Hypothalamus (tissue), 51 donors: ENCODE measurements around the gene LIX1.
A peak's percentile ranks its signal among the peaks of the same experiment; 100 is the strongest.

Experiments used
- DNase-seq, 51 donors: peaks; one replicate each; lab custom pipeline; 2025; lab: John Stamatoyannopoulos, UW

LIX1 gene

DNA sequence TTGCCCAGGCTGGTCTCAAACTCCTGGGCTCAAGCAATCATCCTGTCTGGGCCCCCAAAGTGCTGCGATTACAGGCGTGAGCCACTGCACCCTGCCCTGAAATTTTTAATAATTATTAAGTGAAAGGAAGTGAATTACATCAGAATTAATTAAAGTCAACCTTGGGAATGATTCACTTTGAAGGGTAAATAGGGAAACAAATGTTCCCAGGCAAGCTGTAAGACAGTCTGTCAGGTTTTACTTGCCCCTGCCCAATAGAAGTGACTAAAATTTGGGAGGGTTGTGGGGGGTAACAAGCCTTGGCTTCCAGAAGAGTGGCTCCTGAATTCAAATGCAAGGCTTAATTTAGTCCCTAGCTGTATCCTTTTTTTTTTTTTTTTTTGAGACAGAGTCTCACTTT lies 1.3 kb upstream of the LIX1 start:
- no peak for DNase-seq

DNA sequence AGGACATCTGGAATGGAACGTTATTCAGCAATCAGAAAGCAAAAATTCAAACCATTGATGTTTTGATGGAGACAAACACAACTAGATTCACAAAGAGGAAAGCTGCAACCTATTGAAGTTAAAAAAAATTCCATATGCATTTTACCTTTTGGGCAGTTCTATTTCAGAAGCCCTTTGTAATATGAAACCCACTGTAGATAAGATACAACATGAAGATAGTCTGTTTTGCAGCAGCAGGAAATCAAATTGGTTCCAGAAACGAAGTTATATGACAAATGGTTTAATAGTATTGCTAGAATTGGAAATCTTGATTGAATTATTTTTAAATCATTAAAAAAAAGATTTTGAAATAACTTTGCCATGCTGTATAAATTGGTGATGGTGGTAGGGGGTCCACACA lies 872 bp downstream of the LIX1 start:
- no peak for DNase-seq

DNA sequence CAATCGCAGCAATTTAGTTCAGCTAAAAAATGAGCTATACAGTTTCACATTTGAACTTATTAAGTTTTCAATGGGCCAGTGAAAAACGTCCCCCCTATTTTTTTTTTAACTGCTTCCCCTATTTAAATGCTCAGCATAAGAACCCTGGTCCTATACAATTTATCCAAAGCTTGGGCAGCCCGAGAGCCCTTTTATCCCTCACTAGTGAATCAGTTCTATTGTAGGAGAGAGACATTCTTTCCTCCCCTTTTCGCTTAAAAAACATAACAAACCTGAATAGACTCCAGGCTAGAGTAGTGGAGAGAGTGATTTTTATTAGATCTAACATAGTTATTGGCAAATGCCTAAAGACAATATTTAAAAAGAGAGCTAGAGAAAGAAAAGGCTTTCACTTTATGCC lies 1.4 kb downstream of the LIX1 start:
- no peak for DNase-seq

DNA sequence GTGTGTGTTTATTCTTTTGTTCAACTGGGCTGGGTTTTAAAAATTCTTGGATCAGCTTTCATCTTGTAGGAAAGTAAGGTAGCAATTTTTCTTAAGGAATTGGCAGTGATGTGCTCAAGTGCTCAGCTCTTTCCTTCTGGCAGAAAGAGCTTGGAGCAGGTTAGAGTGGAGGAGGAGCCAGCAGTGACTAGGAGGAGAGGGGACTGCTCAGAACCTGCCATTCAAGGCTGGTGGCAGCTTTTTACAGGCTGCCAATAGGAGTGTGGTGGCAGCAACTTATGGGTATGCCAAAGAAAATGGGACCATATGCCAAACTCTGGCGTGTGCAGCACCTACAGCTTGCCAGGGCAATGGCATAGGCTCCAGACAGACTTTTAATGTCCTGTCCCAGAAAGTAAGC lies 2.2 kb downstream of the LIX1 start:
- DNase-seq: peak in 15 of 51 donors; percentile 3 to 56 (median 24)

DNA sequence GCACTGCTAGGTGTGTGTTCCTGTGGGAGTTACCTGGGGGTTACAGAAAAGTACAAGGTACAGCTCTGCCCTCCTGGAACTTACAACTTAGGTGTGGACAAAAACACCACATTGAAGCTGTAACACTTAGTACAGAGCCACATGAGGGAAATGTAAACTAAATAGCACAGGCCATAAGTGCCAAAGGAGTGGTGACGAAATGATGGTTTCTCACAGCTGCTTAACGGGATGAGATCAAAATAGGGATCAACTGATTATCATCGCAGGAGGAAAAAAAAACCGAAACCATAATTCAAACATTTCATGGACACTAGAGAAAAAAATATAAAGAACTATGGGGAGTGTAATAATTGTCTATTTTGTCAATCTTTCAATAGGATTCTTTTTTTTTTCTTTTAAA lies 5.9 kb downstream of the LIX1 start:
- DNase-seq: no peak

DNA sequence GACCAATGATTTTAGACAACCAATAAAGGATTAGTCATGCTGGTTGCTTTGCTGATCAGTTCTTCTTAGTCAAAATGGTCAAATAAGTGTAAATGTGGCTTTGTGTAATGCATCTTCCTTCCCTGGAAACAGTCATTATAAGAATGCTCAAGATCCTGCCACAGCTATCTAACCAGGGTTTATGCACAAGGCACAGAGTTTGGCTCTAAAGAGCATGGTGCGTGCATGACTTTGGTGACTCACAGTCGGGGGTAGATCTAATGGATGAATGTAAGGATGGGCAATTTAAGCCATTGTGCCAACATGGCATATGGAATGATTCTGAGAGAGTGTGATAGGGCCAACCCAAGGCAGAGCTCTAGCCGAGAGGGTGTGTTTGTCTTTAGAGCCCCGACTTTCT lies 6.5 kb downstream of the LIX1 start:
- no peak for DNase-seq

DNA sequence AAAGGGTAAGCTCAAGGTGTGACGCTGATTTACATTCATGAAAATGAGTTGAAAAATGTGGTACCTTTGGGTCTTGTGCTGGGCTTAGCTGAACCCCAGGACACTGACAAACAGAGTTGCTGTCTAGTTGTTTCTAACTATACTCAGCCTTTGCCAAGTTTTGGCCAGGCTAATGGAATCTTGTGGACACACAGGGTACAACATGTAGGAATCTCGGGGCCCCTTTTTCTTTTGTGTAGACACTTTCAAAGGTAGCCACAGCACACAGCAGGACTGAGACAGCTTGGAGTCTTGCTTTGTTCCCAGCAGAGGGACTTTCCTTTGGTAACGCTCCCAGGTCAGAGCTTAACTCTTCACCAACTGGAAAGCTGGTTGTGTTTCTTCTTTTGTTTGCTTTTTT lies 7.8 kb downstream of the LIX1 start:
- DNase-seq: peak in 1 of 51 donors; percentile 2

DNA sequence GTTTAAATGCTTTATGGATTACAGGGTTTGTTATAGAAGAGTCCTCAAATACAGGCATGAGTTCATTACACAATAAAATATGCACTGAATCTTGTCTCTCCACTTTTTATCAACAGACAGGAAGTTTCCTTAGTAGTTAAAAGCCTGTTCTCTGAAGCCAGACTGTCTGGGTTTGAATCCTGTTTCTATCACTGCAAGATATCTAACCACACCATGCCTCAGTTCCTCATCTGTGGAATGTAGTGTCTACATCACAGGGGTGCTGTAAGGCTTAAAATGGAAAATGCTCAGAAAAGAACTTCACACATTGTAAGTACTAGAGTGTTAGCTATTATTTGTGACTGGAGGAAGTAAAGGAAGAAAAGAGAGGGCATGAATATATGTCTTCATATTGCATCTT lies 9.3 kb downstream of the LIX1 start:
- DNase-seq: no peak

DNA sequence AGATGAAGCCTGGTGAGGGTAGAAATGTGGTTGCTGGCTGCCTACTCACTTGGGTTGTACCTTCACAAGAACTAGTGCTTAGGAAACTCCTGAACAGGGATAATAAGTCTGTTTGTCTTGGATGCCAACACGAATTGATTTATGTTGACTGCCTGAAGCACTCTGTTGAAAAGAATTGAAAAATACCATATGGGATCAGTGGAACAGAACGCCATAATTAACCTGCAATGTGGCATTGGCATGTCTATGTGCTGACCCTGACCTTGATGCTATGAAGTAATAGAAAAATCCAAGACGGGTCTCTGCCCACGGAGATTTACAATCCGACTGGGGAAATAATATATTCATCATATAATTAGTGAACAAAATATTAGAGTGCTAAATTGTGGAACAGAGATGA lies 10.5 kb downstream of the LIX1 start:
- DNase-seq: no peak

DNA sequence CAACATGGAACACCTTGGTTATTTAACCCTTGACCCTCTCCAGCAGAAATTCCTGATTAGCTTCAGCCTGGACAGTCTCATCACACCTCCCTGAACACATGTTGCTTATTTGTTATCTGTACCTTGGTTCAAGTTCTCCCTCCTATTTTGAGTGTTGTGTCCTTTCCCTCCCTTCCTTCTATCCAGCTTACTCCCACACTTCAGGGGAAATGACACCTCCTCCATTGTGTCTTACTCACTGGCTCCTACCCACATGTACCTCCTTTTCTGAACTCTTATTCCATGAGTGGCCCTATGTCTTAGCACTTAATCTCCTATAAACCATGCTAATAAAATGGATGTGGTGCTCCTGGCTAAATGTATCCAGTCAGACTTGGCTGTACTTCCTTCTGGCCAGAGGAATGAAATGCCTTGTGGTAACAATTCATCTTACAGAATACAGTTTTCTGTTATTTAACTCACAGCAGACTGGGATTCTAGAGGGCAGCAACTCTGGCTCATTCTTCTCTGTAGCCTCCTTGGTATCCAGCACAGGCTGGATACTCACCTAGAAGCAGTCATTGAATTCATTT lies 11.2 kb downstream of the LIX1 start:
- DNase-seq: no peak

DNA sequence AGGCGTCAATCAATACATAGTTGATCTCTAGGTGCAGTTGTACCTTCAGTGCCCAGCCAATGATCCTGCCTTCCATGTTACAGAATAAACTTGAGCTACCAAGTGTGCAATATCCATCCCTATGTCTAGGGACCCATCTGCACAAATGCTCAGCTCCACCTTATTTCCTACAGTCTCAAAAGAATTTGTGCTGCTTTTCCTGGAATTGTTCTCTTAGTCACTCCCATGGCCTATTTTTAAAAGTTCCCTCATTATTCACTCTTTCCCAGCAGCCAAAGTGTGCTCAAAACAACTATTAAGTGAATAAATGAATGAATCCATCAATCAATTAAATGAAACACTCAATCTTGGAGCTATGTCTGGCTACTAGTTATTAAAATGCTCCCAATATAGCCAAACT lies 14.7 kb downstream of the LIX1 start:
- DNase-seq: no peak

DNA sequence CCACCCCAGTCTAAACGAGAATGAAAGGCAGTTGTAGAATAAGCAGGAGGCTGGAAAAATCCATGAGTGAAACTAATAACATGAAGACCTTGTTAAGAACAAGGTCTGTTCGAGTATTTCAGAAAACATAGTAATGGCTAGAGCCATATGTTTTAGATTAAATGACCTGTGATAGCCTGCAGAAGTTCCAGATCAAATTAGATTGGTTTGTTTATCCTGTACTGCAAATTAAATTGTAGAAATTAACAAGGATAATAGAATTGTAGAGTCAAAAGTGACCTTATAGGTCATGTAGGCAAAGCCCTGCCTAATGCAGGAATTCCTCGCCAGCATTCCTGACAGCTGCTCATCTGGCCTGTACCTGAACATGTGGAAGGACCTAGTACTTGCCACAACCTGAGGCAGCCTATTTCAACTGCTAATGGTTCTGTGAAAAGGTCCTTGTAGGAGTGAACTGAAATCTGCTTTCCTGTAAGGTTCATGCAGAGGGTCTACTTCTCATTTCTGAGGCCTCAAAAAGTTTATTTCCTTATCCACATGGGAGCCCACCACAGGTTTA lies 17.2 kb downstream of the LIX1 start:
- DNase-seq: no peak

DNA sequence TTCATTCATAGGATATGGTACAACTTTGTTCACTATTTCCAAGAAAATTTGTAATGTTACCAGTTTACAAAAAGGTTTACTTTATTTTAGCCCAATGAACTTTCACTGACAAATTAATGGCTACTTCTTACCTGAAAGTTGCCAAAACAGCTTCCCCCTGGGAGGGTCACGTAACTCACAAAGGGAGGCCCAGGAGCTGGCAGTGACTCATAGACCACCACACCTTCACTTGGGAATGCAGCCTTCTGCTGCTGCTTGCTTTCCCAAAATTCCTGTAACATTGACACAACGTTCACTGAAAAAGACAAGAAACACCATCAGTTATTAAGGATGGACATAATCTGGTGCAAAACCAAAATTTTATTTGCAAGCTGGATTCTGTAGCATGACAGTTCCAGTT lies 18.1 kb downstream of the LIX1 start:
- no peak for DNase-seq

DNA sequence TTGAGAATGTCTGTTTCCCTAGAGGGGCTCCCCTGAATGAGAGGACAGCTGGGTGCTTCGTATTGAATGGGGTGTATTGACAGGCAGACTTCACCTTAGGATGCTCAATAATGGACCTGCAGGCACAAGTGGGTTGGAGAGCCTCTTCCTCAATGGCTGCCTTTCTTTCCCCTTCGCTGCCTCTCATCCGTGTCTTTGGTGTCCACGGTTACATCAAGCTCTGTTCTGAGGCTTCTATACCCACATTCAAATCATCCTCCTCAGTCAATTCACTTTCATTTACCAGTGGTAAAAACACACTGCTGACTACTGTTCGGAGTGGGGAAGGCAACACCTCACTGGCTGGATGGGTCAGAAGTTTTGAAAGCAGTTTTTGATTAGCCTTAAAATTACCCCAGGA lies 20.6 kb downstream of the LIX1 start:
- no peak for DNase-seq

DNA sequence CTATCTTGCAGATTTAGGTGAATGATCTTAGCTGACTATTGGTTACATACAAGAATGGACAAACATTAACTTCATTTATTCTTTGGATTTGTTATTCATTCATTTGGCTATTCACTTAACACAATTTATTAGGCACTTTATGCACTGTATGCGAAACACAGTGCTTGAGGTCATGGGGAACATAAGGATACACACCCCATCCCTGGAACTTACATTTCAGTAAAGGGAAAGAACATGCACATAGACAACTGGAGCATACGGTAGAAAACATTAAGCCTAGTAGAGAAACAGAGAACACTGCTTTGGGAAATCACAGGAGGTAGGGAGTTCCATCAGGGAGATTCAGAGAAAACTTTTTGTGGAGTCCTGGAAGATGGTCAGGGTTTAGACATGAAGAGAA lies 22.2 kb downstream of the LIX1 start:
- DNase-seq: no peak

DNA sequence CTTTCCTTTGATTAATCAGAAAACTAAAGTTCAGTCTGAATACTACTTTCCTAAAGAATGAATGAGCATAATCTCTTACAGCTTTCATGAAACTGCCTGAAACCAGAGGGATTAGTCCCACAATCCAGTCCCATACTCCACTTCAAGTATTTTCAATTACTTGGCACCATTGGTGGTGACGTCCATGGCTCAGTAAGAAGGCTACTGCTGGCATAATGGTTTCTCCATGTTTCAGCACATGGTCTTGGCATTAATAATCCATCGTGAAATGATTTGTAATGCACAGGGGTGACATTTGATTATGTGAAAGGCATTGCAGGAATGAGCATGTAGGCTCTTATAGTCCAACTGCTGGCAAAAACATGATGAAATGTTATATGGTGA lies 23.4 kb downstream of the LIX1 start:
- DNase-seq: no peak

DNA sequence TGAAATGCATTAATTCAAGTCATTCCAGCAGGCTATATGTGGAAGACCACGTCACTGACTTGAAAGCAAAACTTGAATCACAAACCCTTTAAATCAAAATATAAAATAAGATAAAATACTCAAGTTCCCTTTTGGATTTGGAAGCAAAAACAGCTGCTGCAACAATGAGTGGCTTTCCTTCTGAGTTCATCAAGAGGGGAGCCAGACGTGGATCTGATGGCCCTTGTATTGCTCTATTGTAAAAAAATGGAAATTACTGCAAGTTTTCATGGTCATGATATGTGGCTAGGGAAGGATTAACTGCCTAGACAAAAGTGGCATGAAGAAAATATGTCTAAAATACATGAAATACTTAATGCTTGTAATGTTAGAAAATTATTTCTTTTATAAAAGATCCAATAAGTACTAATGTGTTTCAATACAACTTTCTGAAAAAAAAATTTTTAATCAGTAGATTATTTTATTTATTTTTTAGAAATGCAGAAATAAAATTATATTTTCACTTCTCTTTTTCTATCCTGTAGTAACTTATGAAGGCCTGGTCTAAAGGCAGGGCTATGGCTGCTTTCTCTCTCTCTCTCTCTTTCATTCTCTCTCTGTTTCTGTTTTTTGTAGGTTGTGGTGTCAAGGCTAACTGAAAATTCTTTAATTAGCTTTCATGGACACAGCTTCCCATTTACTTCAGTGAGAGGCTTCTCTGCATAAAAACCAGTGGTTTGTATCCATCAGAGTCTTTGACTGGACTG lies 24.0 kb downstream of the LIX1 start:
- DNase-seq: no peak

DNA sequence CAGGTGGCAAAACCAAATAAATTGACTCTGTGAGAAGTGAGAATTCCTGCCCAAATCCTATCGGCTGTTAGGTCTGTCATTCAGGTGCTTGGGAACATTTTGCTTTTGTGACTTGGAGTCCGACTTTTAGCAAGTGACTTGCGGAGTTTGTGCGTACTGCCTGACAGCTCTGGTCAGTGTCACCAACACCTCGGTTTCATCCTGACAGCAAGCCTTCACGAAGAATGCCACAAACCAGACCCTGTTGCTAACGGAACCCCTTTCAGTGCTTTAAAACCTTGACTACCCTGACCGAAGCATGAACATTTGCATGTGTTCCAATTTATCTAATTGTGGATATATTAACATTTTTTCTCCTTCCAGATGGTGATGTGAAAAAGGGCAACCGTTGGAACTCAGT lies 26.5 kb downstream of the LIX1 start:
- no peak for DNase-seq

DNA sequence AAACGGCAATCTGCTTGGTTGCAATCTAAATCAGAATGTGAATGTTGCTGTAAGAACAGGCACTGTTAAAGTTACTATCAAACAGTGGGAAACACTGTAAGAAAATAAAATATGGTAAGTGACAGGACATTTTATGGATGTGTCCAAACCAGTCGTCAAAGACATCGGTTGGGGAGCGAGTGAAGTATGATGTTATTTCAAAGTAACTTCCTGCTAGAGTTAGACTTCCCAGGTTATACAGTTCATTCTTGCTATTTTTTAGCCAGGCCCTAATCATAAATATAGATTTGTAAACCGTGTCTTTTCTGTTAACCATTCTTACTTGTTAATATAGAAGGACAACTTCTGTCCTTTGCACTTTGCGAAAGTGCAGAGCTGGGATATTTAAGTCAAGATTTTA lies 30.2 kb downstream of the LIX1 start:
- DNase-seq: no peak

DNA sequence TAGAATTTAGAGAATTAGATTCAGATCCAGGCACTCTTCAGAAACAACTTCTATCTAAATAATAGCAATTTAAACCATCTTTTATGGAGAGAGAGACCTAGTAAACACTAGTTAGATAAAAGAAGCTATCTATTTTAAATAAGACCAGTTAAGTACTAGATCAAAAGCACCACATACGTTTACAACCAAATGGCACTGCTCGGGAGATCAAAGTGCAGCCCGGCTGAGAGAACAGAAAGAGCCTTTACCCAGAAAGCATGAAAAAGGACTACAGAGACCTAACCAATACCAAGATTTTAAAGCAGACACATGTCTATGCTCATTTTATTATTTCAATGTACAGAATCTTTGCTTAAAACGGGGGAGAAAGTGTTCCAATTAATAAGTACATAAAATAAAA lies 30.8 kb downstream of the LIX1 start:
- no peak for DNase-seq

DNA sequence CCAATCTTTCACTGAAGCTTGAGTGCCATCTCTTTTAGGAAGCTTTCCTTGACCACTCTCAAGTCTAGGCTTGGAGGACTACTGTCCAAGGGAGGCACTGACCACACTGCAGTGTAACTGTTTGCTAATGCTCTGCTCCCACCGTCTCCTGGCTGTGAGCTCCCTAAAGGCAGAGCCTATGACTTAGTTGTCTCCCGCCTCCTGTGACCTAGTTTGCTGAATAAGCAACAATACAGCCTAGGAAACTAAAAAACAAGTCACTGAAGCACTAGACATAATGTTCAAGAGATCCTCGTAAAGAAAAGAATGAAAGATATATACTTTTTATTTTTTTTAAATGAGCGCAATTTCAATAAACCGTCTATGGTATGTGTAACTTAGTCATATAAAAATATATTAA lies 31.4 kb downstream of the LIX1 start:
- peak in 1 of 51 donors; percentile 6 for DNase-seq

DNA sequence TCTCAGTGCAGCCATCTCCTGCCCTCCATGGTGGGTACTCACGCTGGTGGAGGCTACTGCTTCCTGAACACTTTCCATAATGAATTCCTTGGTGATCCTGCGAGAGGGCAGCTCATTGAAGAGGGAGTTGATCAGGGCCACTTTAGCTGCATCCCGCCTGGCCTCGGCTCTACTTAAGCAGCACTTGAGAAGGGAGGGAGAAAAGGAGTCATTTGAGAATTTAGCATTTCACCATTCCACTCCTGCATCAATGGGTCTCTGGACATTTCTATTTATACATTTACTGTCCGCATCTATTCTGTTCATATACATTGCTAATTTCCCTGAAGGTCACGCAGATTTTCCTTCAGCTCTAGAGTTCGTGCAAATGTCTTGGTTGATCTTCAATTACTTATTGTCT lies 35.1 kb downstream of the LIX1 start:
- DNase-seq: no peak

DNA sequence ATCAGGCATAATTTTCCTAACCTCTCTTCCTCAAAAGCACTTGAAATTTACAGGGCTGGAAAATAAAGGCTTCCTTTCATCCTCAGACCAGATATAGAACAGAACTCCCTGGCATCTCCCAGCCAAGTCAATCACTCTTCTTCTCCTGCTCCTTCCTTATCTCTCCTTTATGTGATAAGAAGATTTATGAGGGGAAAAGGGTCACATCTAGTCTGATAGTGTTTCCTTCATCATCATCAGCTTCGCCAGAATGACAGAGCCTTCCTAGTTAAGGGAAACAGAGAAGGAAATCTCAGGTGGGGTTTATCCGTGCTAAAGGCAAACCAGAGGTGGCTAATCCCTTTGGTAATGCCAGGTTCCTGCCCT lies 36.2 kb downstream of the LIX1 start:
- no peak for DNase-seq
